H1 (cell line): ENCODE measurements around the gene FMR1. TPM values are rescaled to one million over a fixed set of nuclear protein-coding genes. Genes with fewer than 3 reads are reported as not detected.

Experiments used
- ATF2 ChIP-seq: IDR thresholded peaks from 2 replicates; pipeline ENCODE4 v1.6.1; 2012; ENCODE audit warnings: low read length, inconsistent platforms
- CBX8 ChIP-seq: fragments of 300-800, 300-1000 bp; sonication (generic); IDR thresholded peaks from 2 replicates; pipeline ENCODE4 v1.7.1; 2016; ENCODE audit warnings: low read depth, low read length, borderline replicate concordance
- CHD2 ChIP-seq: IDR thresholded peaks from 2 replicates; pipeline ENCODE4 v1.6.1; 2012; ENCODE audit warnings: low read length, improper control_type of control experiment
- EZH2 ChIP-seq: fragments of 200-600 bp; sonication (generic); IDR thresholded peaks from 2 replicates; pipeline ENCODE4 v1.7.1; 2012; ENCODE audit warnings: low read depth, mild to moderate bottlenecking, moderate library complexity, low read length, inconsistent platforms; ENCODE audit not compliant: severe bottlenecking
- MAX ChIP-seq: IDR thresholded peaks from 2 replicates; pipeline ENCODE4 v1.6.1; 2012; ENCODE audit warnings: inconsistent platforms
- SIN3A ChIP-seq, 2 experiments: IDR thresholded peaks in 1 of 2; conservative IDR thresholded peaks in 1 of 2; 2 replicates each; pipeline ENCODE4 v1.6.1; 2011 to 2012; ENCODE audit warnings: low read length in 2 of 2, improper control_type of control experiment in 1 of 2, low read depth in 1 of 2, mild to moderate bottlenecking in 1 of 2
- TBP ChIP-seq: IDR thresholded peaks from 2 replicates; pipeline ENCODE4 v1.6.1; 2011; ENCODE audit warnings: low read depth, low read length, improper control_type of control experiment
- polyA plus RNA-seq, 7 experiments: library from polyadenylated mRNA; depleted of rRNA in 3 of 7; stranded (reverse) in 5 of 7; unstranded in 2 of 7; fragments of >200 nt in 5 of 7; fragments of 200-250 nt in 2 of 7; gene quantifications; 1 replicate in 5 of 7; 2 replicates in 1 of 7; 4 replicates in 1 of 7; pipeline versions ENCODE4 v1.2.1 to v1.2.3, GENCODE V29; 2011 to 2013; ENCODE audit warnings: missing spikeins in 2 of 7, mixed read lengths in 2 of 7
- total RNA-seq: library from RNA; stranded (reverse); fragmentation: NEBNext Ultra II Directional; extraction: Animal tissue kit (Norgen Biotek cat#: 25700); gene quantifications from 2 replicates; pipeline ENCODE4 v1.2.1, GENCODE V29; 2021

Gene FMR1
- total and polyA plus RNA-seq, 2 of the 8 experiments (the other 6 are each of a cell fraction or from before 2014, with no cell fraction given): 15.2 to 49.4 TPM

GRCh38 chrX:147960722-147961121 is 49.0 kb downstream of the FMR1 start (continued):
- TF ChIP-seq TBP (no peak), EZH2 (no peak), SIN3A (conservative IDR thresholded peaks at IDR 0.05 in 1 of 2, IDR thresholded peaks at IDR 0.05 in 1 of 2; ENCODE audit: low read depth in 1 of 2, low read length in 2 of 2) (no peak), CBX8 (no peak), MAX (no peak), CHD2 (no peak), ATF2 (no peak)
- TF ChIP-seq, all 59 proteins: peak for 0
